22Rv1 (cell line): Measurements from ENCODE around the gene MALRD1.

Experiments
- CTCF ChIP-seq: fragments of 450-650 bp; IDR thresholded peaks from 2 replicates; pipeline ENCODE4 v1.5.1; 2017; ENCODE audit warnings: mild to moderate bottlenecking
- ZFX ChIP-seq: fragments of 450-650 bp; IDR thresholded peaks from 2 replicates; pipeline ENCODE4 v1.6.1; 2017; ENCODE audit warnings: antibody characterized with exemption, borderline replicate concordance

- TF ChIP-seq CTCF (no peak), ZFX (no peak)
Measured at GRCh38 chr10:19730907-19731217, 682.3 kb downstream of the MALRD1 start.
